Gastroesophageal sphincter (tissue), 4 donors: ENCODE measurements around the gene LIAS. TPM values are rescaled to one million over a fixed set of nuclear protein-coding genes. Genes with fewer than 3 reads are reported as not detected.
A peak's percentile ranks its signal among the peaks of the same experiment; 100 is the strongest.
"Not testable (repeated sequence)": the region's sequence is repeated elsewhere in the genome, so short reads cannot be mapped to it uniquely, and the experiment has no call there.

Source experiments
- ATAC-seq: fragments of 150-250 bp; one replicate; pipeline ENCODE4 v1.9.1; 2016; ENCODE audit warnings: mild to moderate bottlenecking, moderate library complexity
- H3K27ac ChIP-seq, 4 donors: fragments of 200-600 bp; sonication (generic) in 3 of 4; 1 replicate in 3 of 4; 2 replicates in 1 of 4; pipeline ENCODE4 v1.5.1; 2016 to 2019
- H3K27me3 ChIP-seq: fragments of 200-600 bp; sonication (generic); one replicate; pipeline ENCODE4 v1.5.1; 2019
- H3K36me3 ChIP-seq, 2 donors: fragments of 200-600 bp; sonication (generic); one replicate each; pipeline ENCODE4 v1.5.1; 2019; ENCODE audit warnings: control low read depth in 1 of 2
- H3K4me1 ChIP-seq, 3 donors: fragments of 200-600 bp; sonication (generic); 1 replicate in 2 of 3; 2 replicates in 1 of 3; pipeline ENCODE4 v1.5.1; 2016 to 2019; ENCODE audit warnings: control low read depth in 2 of 3
- H3K4me3 ChIP-seq, 2 donors: fragments of 200-600 bp; sonication (generic); one replicate each; pipeline ENCODE4 v1.5.1; 2019; ENCODE audit warnings: mild to moderate bottlenecking in 1 of 2, moderate library complexity in 1 of 2
- H3K9me3 ChIP-seq, 3 donors: fragments of 200-600 bp; sonication (generic); one replicate each; pipeline ENCODE4 v1.5.1; 2017 to 2019; ENCODE audit warnings: control low read depth in 2 of 3
- EP300 ChIP-seq: sonication (generic); formaldehyde crosslinking; IDR thresholded peaks from one replicate; pipeline ENCODE4 v1.6.1; 2017; ENCODE audit warnings: antibody characterized with exemption, mild to moderate bottlenecking
- POLR2A ChIP-seq, 2 donors: fragments of 450-650 bp; IDR thresholded peaks; one replicate each; pipeline ENCODE4 v1.6.1; 2017; ENCODE audit warnings: antibody characterized with exemption in 2 of 2, mild to moderate bottlenecking in 2 of 2, moderate library complexity in 1 of 2
- POLR2AphosphoS5 ChIP-seq: sonication (generic); formaldehyde crosslinking; IDR thresholded peaks from one replicate; pipeline ENCODE4 v1.6.1; 2017; ENCODE audit warnings: antibody characterized with exemption
- WGBS, 2 donors: methylation state at CpG; one replicate each; pipeline ENCODE4 v1.1.5; 2018; ENCODE audit warnings: low coverage in 1 of 2; 5-methylcytosine and 5-hydroxymethylcytosine counted together
- total RNA-seq, 4 donors: library from RNA; depleted of rRNA; stranded (reverse); fragments of >200 nt; gene quantifications; one replicate each; pipeline ENCODE4 v1.1.0, GENCODE V29; 2016
- TF ChIP-seq, protein P1 (sequence below), 4 experiments: fragments of 200-600 bp in 2 of 4; fragments of 450-650 bp in 2 of 4; sonication (generic) in 1 of 4; IDR thresholded peaks; one replicate each; pipeline ENCODE4 v1.5.1; 2017 to 2019; ENCODE audit warnings: antibody characterized with exemption in 4 of 4, mild to moderate bottlenecking in 2 of 4, moderate library complexity in 2 of 4

Gene LIAS
- total RNA-seq, 4 donors from 2014 or later = 7.8 to 16.8 (median 9.9) TPM

DNA sequence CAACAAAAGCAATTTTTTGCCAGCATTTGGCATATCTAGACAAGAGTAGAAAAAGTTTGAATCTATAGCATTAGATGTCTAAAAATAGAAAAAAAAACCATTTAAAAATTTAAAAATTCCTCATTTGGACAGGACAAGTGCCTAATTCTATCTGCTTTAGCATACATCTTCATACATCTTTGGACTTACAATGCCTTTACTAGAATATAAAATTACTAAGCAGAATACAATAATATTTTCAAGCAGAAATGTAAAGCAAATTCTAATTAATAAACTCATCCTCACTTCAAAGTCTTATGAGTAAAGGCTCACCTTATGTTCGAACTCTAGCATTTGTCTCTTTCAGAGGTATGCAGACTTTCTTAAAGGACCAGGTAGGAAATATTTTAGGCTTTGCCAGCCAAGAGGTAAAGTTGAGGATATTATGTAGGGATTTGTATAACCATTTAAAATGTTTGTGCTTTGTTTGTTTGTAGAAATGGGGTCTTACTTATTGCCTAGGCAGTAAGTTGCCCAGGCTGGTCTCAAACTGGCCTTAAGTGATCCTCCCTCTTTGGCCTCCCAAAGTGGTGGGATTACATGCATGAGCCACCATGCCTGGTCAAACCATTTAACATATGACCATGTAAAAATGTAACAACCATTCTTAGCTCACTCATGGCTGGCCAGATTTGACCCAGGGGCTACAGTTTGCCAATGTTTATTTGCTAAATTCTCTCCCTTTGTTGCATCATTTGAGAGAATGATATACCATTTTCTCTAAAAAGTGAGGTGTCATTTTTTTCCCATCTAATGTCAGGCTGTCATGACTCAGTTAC is 39.3 kb downstream of the LIAS start:
- Histone ChIP-seq H3K9me3 (no peaks in the 10 kb centered on the region), H3K4me1 (peaks cover 0 to 9% (median 0%) of the 10 kb centered on the region in 3 donors), H3K4me3 (no peak overlapping the region), H3K36me3 (peaks cover 0 to 53% of the 10 kb centered on the region in 2 donors), H3K27me3 (no peaks in the 10 kb centered on the region), H3K27ac (no peak overlapping the region)
- no peak for ATAC-seq
- TF ChIP-seq POLR2A (IDR thresholded peaks at IDR 0.05) = no peak
- no peak for TF ChIP-seq POLR2AphosphoS5
- TF ChIP-seq, protein P1, sequence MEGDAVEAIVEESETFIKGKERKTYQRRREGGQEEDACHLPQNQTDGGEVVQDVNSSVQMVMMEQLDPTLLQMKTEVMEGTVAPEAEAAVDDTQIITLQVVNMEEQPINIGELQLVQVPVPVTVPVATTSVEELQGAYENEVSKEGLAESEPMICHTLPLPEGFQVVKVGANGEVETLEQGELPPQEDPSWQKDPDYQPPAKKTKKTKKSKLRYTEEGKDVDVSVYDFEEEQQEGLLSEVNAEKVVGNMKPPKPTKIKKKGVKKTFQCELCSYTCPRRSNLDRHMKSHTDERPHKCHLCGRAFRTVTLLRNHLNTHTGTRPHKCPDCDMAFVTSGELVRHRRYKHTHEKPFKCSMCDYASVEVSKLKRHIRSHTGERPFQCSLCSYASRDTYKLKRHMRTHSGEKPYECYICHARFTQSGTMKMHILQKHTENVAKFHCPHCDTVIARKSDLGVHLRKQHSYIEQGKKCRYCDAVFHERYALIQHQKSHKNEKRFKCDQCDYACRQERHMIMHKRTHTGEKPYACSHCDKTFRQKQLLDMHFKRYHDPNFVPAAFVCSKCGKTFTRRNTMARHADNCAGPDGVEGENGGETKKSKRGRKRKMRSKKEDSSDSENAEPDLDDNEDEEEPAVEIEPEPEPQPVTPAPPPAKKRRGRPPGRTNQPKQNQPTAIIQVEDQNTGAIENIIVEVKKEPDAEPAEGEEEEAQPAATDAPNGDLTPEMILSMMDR (IDR thresholded peaks at IDR 0.05) = no peak
- TF ChIP-seq EP300 = no peak
- WGBS, 2 donors = 75 to 89% methylated on average over 1 of the region's 1 CpG

DNA sequence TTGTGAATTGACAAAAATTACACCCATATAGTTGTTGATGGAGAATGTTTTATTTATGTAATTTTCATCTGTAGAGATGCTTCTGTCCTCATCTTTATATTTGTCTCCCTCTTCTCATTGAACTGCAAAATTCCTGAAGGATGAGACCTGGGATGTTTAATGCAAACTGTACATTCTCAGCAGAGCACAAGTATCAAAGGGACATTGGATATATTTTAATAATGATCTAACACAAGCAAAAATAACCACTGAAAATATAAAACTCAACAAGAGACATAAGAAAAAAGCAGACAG is 39.8 kb downstream of the LIAS start:
- TF ChIP-seq POLR2A (IDR thresholded peaks at IDR 0.05) (no peak), POLR2AphosphoS5 (no peak), EP300 (no peak)
- TF ChIP-seq, protein P1 (IDR thresholded peaks at IDR 0.05) = no peak
- Histone ChIP-seq H3K9me3 (no peaks in the 10 kb centered on the region), H3K27ac (no peak overlapping the region), H3K4me3 (no peak overlapping the region), H3K4me1 (peaks cover 0 to 9% (median 0%) of the 10 kb centered on the region in 3 donors), H3K27me3 (no peaks in the 10 kb centered on the region), H3K36me3 (peaks cover 0 to 59% of the 10 kb centered on the region in 2 donors)
- ATAC-seq = no peak

DNA sequence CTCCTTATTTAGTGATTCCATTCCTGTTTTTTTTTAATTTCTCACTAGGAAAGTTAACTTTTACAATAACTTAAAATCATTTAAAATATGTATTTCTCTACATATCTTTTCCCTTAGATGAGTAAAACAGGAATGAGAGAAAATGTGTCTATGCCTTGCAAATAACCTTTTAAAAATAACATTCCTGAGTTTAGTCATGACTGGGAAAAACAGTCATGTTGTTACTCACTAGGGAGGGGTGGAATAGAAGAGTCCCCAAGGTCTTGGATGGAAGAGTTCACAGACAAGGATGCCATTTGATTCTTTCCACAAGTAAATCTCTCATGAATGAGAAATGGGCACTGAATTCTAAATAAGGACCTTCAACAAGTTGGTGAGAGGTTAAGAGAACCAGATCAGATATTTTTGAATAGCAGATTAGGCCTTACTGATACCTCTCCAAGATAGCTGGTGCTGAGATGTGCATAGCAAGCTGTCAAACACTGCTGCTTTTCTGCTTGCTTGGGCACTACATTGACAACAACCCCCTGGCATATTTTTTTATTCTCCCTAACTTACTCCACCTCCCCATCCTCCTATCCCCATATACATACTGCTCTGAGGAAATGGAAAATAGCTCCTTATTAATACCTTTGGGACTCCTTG is 43.3 kb downstream of the LIAS start:
- TF ChIP-seq, protein P1 (IDR thresholded peaks at IDR 0.05) = no peak
- TF ChIP-seq POLR2AphosphoS5 (no peak), POLR2A (IDR thresholded peaks at IDR 0.05) (no peak), EP300 (no peak)
- no peak overlapping the region for H3K4me3 ChIP-seq
- peaks cover 6 to 94% of the 10 kb centered on the region in 2 donors for H3K36me3 ChIP-seq
- H3K4me1 ChIP-seq = no peaks in the 10 kb centered on the region
- H3K27me3 ChIP-seq = no peaks in the 10 kb centered on the region
- no peaks in the 10 kb centered on the region for H3K9me3 ChIP-seq
- peak overlapping the region in 3 of 4 donors; percentile 9 to 52 (median 37) for H3K27ac ChIP-seq
- ATAC-seq = peak; percentile 76

DNA sequence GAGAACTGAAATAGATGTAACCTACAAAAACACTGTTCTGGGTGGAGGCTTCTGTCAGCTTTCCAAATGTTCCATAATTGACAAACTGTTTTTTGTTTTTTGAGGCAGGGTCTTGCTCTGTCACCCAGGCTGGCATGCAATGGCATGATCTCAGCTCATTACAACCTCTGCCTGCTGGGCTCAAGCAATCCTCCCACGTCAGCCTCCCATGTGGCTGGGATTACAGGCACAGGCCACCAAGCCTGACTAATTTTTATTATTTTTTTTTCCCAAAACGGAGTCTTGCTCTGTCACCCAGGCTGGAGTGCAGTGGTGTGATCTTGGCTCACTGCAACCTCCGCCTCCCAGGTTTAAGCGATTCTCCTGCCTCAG is 43.8 kb downstream of the LIAS start:
- Histone ChIP-seq H3K36me3 (peaks cover 6 to 98% of the 10 kb centered on the region in 2 donors), H3K27ac (peak overlapping the region in 3 of 4 donors; percentile 6 to 52 (median 37))
- H3K4me1 ChIP-seq, H3K9me3 ChIP-seq, H3K27me3 ChIP-seq, H3K4me3 ChIP-seq: not testable (repeated sequence)
- 58 to 100% methylated on average over 2 of the region's 4 CpGs for WGBS, 2 donors
- ATAC-seq = peak; percentile 51

DNA sequence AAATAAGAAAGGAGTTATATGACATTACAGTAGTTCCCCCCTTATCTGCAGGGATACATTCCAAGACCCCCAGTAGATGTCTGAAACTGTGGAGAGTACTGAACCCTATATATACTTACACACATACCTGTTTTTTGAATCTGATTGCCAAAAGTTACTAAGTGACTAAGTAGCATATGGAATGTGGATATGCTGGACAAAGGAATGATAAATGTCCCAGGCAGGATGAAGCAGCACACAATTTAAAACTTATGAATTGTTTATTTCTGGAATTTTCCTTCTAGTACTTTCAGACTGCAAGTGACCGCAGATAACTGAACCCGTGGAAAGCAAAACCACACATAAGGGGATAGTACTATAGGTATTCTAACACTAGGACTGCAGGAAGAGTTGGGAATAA is 45.7 kb downstream of the LIAS start:
- Histone ChIP-seq H3K9me3 (no peaks in the 10 kb centered on the region), H3K4me1 (no peaks in the 10 kb centered on the region), H3K27ac (no peak overlapping the region), H3K27me3 (no peaks in the 10 kb centered on the region), H3K4me3 (no peak overlapping the region), H3K36me3 (peaks cover 6 to 100% of the 10 kb centered on the region in 2 donors)
- 61 to 91% methylated on average over 2 of the region's 2 CpGs for WGBS, 2 donors
- TF ChIP-seq POLR2A (IDR thresholded peaks at IDR 0.05) = no peak
- no peak for TF ChIP-seq EP300
- TF ChIP-seq, protein P1 (IDR thresholded peaks at IDR 0.05) = no peak
- no peak for ATAC-seq
